ENCODE results near the gene KMO. TPM values are rescaled to one million over a fixed set of nuclear protein-coding genes. Genes with fewer than 3 reads are reported as not detected.

Gene KMO
- total RNA-seq (2014; rRNA removed; shearing (Covaris generic)): not detected in 2 replicates
- polyA plus RNA-seq (2016; fragmentation: Nextera tagmentation; extraction: Ambion mirVana): 0.05 TPM in 1 of 2 replicates, not detected in the other
- long read RNA-seq: 0 reads

GRCh38 chr1:241532162-241532531 lies at the start of gene KMO:
TSS of gene KMO (plus strand) at chr1:241532378. CDS start at chr1:241532445, 67 bp downstream.
- Mint-ChIP-seq H3K4me3 (peak within 1 kb of the TSS; percentile 34; the same call in 2 of the 3 replicates), H3K4me1 (peaks cover 9% of the 10 kb centered on the region; the same call in 2 of the 3 replicates), H3K27me3 (ENCODE audit: insufficient read depth, low read depth, poor library complexity) (no peaks in the 10 kb centered on the region), H3K9me3 (no peaks in the 10 kb centered on the region), H3K36me3 (ENCODE audit: low read depth) (no peaks in the 10 kb centered on the region), H3K27ac (no peak within 1 kb of the TSS)
- no peaks in the 10 kb centered on the region for H4K20me1 ChIP-seq (replicated peaks; ENCODE audit: insufficient read depth)
- peaks cover 5% of the 10 kb centered on the region; the same call in 1 of the 2 replicates for H3K4me1 ChIP-seq (ENCODE audit: insufficient read depth)
- no peak within 1 kb of the TSS for H3K27ac ChIP-seq (ENCODE audit: low read depth)
- no peaks in the 10 kb centered on the region for H3F3A ChIP-seq (replicated peaks; ENCODE audit: low read depth)
- DNase-seq (ENCODE audit: low spot score) (no peak), ATAC-seq (no peak)
- no peak within 1 kb of the TSS for H2AFZ ChIP-seq
- H3K27me3 ChIP-seq (ENCODE audit: insufficient read depth): no peaks in the 10 kb centered on the region
- H3K36me3 ChIP-seq (ENCODE audit: insufficient read depth): no peaks in the 10 kb centered on the region
- TF ChIP-seq NANOG (IDR thresholded peaks at IDR 0.05; ENCODE audit: borderline replicate concordance) (no peak), EZH2phosphoT487 (IDR thresholded peaks at IDR 0.05; ENCODE audit: unreplicated experiment) (no peak), EZH2 (IDR thresholded peaks at IDR 0.05; ENCODE audit: low read depth, unreplicated experiment) (no peak), ETS1 (IDR thresholded peaks at IDR 0.05) (no peak), POLR2AphosphoS5 (IDR thresholded peaks at IDR 0.05; ENCODE audit: low read depth) (no peak), ZNF462 (CRISPR knock-in tag; IDR thresholded peaks at IDR 0.05) (no peak), JUNB (IDR thresholded peaks at IDR 0.05; ENCODE audit: unreplicated experiment) (no peak)
- no peaks in the 10 kb centered on the region for H3K79me2 ChIP-seq (replicated peaks; ENCODE audit: insufficient read depth)
- H3K9me2 ChIP-seq (ENCODE audit: insufficient read depth): no peaks in the 10 kb centered on the region
- no peak within 1 kb of the TSS for H3K4me3 ChIP-seq
- no peak within 1 kb of the TSS for H3K4me2 ChIP-seq

Data from GM23338 (cell line).